Stimulated activated memory B cell treated with anti-CD40 and anti-IgM and Interleukin-4, amounts not matched to agents 10 μg/mL and 1 μg/mL and 100 μg/mL, for 72 hours (primary cell): ENCODE results near the gene BCAM.
"Not testable (repeated sequence)": the region's sequence is repeated elsewhere in the genome, so short reads cannot be mapped to it uniquely, and the experiment has no call there.

ENCODE experiments used
- ATAC-seq: fragments of 150-1000 bp; cut with Tn5 transposase; 2 replicates; pipeline ENCODE4 v1.10.0; 2021
- H3K27ac Mint-ChIP-seq: one replicate; pipeline ENCODE4 v1.8.0; 2022; ENCODE audit warnings: mild to moderate bottlenecking, mixed read lengths
- H3K27me3 Mint-ChIP-seq: one replicate; pipeline ENCODE4 v1.8.0; 2022; ENCODE audit warnings: mixed read lengths
- H3K36me3 Mint-ChIP-seq: one replicate; pipeline ENCODE4 v1.8.0; 2022; ENCODE audit warnings: mixed read lengths
- H3K4me1 Mint-ChIP-seq: one replicate; pipeline ENCODE4 v1.8.0; 2022; ENCODE audit warnings: mixed read lengths
- H3K4me3 Mint-ChIP-seq: one replicate; pipeline ENCODE4 v1.8.0; 2022; ENCODE audit warnings: mild to moderate bottlenecking, moderate library complexity, mixed read lengths
- H3K9me3 Mint-ChIP-seq: one replicate; pipeline ENCODE4 v1.8.0; 2022; ENCODE audit warnings: mixed read lengths

The BCAM gene

DNA sequence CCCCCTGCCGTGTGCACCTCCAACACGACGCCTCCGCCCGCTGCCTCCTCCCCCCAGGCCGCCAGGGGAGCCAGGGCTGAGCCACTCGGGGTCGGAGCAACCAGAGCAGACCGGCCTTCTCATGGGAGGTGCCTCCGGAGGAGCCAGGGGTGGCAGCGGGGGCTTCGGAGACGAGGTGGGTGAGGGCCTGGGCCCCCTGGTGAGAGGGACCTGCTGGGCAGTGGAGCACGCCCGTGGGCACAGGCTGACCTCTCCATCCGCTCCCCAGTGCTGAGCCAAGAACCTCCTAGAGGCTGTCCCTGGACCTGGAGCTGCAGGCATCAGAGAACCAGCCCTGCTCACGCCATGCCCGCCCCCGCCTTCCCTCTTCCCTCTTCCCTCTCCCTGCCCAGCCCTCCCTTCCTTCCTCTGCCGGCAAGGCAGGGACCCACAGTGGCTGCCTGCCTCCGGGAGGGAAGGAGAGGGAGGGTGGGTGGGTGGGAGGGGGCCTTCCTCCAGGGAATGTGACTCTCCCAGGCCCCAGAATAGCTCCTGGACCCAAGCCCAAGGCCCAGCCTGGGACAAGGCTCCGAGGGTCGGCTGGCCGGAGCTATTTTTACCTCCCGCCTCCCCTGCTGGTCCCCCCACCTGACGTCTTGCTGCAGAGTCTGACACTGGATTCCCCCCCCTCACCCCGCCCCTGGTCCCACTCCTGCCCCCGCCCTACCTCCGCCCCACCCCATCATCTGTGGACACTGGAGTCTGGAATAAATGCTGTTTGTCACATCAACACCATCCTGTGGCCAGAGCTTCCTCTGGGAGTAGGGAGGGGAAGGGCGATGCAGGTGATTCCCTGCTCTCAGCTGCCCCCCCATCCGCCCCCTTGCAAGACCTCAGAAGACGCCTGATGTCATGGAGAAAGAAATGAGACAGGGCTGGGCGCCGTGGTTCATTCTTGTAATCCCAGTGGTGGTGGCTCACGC lies 12.0 kb downstream of the BCAM start:
- peak; percentile 41 for ATAC-seq
- no peaks in the 10 kb centered on the region for H3K4me1 Mint-ChIP-seq
- peaks cover 53% of the 10 kb centered on the region for H3K27me3 Mint-ChIP-seq
- H3K4me3 Mint-ChIP-seq: no peak overlapping the region
- H3K36me3 Mint-ChIP-seq: no peaks in the 10 kb centered on the region
- H3K9me3 Mint-ChIP-seq: no peaks in the 10 kb centered on the region
- H3K27ac Mint-ChIP-seq: no peak overlapping the region

DNA sequence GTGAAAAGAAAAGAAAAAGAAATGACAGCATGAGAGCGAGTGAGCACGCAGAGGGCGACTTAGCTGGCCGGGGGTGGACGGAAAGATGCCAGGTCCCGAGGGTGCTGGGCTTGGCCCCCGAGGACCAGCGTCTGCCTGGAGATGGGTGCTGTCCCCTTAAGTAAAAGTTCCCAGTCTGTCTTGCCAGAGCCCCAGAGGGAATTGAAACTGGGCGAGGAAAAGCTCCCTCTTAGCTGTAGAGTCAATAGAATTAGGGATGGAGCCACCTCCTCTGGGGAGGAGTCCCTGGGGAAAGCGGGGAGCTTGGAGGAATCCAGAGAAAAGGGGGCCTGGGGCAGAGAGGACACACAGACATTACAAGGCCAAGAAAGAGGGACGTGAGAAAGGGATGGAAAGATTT lies 13.3 kb downstream of the BCAM start:
- Mint-ChIP-seq H3K9me3 (no peaks in the 10 kb centered on the region), H3K27me3 (peaks cover 57% of the 10 kb centered on the region), H3K36me3 (no peaks in the 10 kb centered on the region), H3K27ac (no peak overlapping the region), H3K4me1 (no peaks in the 10 kb centered on the region), H3K4me3 (no peak overlapping the region)
- ATAC-seq: no peak

DNA sequence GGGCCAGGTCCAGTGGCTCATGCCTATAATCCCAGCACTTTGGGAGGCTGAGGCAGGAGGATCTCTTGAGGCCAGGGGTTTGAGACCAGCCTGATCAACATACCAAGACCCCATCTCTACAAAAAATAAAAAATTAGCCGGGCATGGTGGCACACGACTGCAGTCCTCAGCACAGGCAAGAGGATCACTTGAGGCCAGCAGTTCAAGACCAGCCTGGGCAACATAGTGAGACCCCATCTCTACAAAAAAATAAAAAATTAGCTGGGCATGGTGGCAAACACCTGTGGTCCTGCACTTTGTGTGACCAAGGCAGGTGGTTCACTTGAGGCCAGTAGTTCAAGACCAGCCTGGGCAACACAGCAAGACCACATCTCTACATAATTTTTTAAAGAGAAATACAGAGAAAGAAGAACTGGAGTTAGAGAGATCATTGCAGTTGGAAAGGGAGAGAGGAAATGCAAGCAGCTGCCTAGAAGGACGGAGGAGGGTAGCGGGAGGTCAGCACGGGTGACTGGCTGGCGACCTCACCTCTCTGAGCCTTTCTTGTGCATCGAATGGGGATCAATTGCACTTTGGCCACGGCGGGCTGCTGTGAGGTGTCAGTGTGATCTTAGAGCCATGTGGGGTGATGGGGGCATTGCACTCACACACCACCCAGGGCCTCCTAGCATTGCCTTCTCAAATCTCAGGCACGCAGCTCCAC lies 13.9 kb downstream of the BCAM start:
- Mint-ChIP-seq H3K36me3 (no peaks in the 10 kb centered on the region), H3K4me1 (no peaks in the 10 kb centered on the region), H3K4me3 (no peak overlapping the region)

DNA sequence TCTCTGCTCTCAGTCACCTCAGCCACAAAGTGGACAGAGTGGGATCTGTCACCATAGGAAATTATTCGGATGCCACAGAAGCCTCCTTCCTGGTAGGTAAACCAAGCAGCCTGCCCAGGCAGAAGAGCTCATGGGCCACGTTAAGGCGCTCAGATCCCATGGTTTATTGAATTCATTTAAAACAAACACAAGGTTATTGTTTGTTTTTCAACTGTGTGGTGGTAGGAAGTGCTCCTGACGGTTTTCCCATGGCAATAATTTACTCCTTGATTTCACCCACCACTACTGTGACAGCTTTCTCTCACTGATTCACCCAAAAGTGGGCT lies 14.4 kb downstream of the BCAM start:
- H3K36me3 Mint-ChIP-seq: no peaks in the 10 kb centered on the region
- no peaks in the 10 kb centered on the region for H3K4me1 Mint-ChIP-seq
- no peaks in the 10 kb centered on the region for H3K9me3 Mint-ChIP-seq
- peaks cover 54% of the 10 kb centered on the region for H3K27me3 Mint-ChIP-seq
- no peak for ATAC-seq
- no peak overlapping the region for H3K27ac Mint-ChIP-seq
- no peak overlapping the region for H3K4me3 Mint-ChIP-seq

More for the DNA sequence above, 13.9 kb downstream of the BCAM start:
- Mint-ChIP-seq H3K27me3 (peaks cover 55% of the 10 kb centered on the region), H3K27ac (no peak overlapping the region), H3K9me3 (no peaks in the 10 kb centered on the region)
- ATAC-seq: no peak

DNA sequence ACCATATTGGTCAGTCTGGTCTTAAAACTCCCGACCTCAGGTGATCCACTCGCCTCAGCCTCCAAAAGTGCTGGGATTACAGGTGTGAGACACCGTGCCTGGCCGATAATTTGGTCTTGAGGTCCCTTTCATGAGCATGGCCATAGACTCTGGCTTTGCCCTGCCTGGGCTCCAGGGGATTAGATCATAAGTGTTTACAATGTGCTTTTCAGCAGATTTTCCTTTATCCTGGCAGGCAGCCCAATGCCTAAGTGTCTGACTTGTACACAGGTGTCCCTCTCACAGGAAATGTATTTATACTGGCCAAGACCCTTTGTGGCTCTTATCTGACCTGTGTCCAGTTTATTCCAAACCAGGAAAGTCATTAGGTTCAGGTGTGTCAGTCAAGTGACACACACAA lies 15.9 kb downstream of the BCAM start:
- Mint-ChIP-seq H3K27me3 (peaks cover 52% of the 10 kb centered on the region), H3K4me1 (no peaks in the 10 kb centered on the region), H3K27ac (no peak overlapping the region), H3K4me3 (no peak overlapping the region), H3K9me3 (no peaks in the 10 kb centered on the region), H3K36me3 (no peaks in the 10 kb centered on the region)
- no peak for ATAC-seq

DNA sequence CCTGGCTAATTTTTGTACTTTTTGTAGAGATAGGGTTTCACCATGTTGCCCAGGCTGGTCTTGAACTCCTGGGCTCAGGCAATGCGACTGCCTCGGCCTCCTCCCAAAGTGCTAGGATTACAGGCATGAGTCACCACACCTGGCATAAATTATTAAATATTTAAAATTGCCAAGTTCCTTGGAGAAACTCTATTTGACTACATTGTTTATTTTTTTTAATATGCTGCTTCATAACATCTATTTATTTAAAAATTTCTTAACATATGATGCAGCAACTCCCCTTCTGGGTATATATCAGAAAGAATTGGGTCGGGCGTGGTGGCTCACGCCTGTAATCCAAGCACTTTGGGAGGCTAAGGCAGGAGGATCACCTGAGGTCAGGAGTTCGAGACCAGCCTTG lies 24.0 kb downstream of the BCAM start:
- not testable (repeated sequence) for ATAC-seq, H3K9me3 Mint-ChIP-seq, H3K4me1 Mint-ChIP-seq, H3K4me3 Mint-ChIP-seq, H3K27ac Mint-ChIP-seq, H3K36me3 Mint-ChIP-seq
- peaks cover 44% of the 10 kb centered on the region for H3K27me3 Mint-ChIP-seq

DNA sequence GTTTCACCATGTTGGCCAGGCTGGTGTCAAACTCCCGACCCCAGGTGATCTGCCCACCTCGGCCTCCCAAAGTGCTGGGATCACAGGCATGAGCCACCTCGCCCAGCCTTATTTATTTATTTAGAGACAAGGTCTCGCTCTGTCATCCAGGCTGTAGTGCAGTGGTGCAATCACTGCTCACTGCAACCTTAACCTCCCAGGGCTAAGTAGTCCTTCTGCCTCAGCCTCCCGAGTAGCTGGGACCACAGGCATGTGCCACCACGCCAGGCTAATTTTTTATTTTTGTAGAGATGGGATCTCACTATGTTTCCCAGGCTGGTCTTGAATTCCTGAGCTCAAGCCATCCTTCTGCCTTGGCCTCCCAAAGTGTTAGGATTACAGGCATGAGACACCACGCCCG lies 25.5 kb downstream of the BCAM start:
- not testable (repeated sequence) for H3K9me3 Mint-ChIP-seq, ATAC-seq, H3K36me3 Mint-ChIP-seq, H3K27ac Mint-ChIP-seq, H3K4me1 Mint-ChIP-seq, H3K4me3 Mint-ChIP-seq
- peaks cover 48% of the 10 kb centered on the region for H3K27me3 Mint-ChIP-seq

DNA sequence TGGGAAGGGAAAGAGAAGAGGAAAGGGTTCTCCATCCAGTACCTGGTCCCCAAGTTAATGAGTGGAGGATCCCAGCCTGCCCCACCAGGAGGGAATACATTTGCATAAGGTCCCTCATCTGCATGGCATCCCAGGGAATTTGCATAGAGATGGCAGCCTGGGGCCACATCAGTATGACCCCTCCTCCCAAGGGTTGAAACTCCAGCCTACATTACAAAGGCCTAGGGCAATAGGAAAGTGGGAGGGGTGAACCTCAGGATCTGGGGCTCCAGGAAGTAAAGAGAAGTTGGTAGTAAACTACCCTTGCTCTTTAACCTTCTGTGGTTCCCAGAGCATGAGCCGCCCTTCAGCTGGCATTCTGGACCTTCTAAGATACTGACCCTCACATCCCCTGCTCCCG lies 30.4 kb downstream of the BCAM start:
- H3K36me3 Mint-ChIP-seq: no peaks in the 10 kb centered on the region
- no peak overlapping the region for H3K4me3 Mint-ChIP-seq
- H3K27ac Mint-ChIP-seq: no peak overlapping the region
- no peaks in the 10 kb centered on the region for H3K4me1 Mint-ChIP-seq
- no peak for ATAC-seq
- H3K9me3 Mint-ChIP-seq: no peaks in the 10 kb centered on the region
- peaks cover 33% of the 10 kb centered on the region for H3K27me3 Mint-ChIP-seq

DNA sequence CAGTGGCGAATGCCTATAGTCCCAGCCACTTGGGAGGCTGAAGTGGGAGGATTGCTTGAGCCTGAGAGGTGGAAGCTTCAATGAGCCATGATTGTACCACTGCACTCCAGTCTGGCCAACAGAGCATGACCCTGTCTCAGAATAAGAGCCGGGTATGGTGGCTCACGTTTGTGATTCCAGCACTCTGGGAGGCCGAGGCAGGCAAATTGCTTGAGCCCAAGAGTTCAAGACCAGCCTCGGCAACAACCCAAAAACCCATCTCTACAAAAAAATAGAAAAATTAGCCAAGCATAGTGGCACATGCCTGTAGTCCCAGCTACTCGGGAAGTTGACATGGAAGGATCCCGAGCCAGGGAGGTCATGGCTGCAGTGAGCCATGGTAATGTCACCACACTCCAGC lies 31.9 kb downstream of the BCAM start:
- no peaks in the 10 kb centered on the region for H3K36me3 Mint-ChIP-seq
- H3K9me3 Mint-ChIP-seq: peaks cover 7% of the 10 kb centered on the region
- H3K4me1 Mint-ChIP-seq: peaks cover 13% of the 10 kb centered on the region
- H3K27ac Mint-ChIP-seq: no peak overlapping the region
- peaks cover 36% of the 10 kb centered on the region for H3K27me3 Mint-ChIP-seq
- no peak for ATAC-seq
- no peak overlapping the region for H3K4me3 Mint-ChIP-seq

DNA sequence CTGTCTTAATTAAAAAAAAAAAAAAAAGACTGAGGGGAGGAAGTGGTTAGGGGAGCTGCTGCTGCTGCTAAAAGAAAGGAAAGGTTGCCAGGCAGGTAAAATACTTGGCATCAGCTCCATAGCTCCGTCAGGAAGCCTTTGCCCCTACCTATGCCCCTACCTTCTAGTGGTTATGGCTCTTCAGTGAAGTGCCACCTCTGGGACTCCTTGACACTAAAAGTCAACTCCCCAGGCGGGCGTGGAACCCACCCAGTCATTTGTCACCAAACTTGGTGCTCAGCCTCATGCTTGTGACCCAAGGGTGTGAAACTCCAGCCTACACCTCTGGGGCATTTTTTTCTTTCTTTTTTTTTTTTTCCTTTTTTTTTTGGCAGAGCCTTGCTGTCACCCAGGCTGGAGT lies 32.3 kb downstream of the BCAM start:
- H3K27ac Mint-ChIP-seq: no peak overlapping the region
- ATAC-seq: no peak
- no peak overlapping the region for H3K4me3 Mint-ChIP-seq
- peaks cover 7% of the 10 kb centered on the region for H3K9me3 Mint-ChIP-seq
- peaks cover 14% of the 10 kb centered on the region for H3K4me1 Mint-ChIP-seq
- peaks cover 35% of the 10 kb centered on the region for H3K27me3 Mint-ChIP-seq
- no peaks in the 10 kb centered on the region for H3K36me3 Mint-ChIP-seq

DNA sequence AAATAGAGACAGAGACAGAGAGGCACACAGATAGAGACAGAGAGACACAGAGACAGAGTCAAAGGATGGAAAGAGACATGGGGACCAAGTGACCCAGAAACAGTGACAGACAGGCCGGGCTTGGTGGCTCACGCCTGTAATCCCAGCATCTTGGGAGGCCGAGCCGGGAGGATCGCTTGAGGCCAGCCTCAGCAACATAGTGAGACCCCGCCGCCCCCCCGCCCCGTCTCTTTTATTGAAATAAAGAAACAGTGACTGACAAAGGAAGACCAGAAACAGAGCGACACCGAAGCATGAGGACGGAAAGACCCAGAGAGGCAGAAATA lies 36.3 kb downstream of the BCAM start:
- Mint-ChIP-seq H3K36me3 (no peaks in the 10 kb centered on the region), H3K4me3 (peak overlapping the region; percentile 75), H3K27ac (peak overlapping the region; percentile 1), H3K4me1 (peaks cover 35% of the 10 kb centered on the region), H3K27me3 (peaks cover 54% of the 10 kb centered on the region), H3K9me3 (peaks cover 7% of the 10 kb centered on the region)
- ATAC-seq: no peak

DNA sequence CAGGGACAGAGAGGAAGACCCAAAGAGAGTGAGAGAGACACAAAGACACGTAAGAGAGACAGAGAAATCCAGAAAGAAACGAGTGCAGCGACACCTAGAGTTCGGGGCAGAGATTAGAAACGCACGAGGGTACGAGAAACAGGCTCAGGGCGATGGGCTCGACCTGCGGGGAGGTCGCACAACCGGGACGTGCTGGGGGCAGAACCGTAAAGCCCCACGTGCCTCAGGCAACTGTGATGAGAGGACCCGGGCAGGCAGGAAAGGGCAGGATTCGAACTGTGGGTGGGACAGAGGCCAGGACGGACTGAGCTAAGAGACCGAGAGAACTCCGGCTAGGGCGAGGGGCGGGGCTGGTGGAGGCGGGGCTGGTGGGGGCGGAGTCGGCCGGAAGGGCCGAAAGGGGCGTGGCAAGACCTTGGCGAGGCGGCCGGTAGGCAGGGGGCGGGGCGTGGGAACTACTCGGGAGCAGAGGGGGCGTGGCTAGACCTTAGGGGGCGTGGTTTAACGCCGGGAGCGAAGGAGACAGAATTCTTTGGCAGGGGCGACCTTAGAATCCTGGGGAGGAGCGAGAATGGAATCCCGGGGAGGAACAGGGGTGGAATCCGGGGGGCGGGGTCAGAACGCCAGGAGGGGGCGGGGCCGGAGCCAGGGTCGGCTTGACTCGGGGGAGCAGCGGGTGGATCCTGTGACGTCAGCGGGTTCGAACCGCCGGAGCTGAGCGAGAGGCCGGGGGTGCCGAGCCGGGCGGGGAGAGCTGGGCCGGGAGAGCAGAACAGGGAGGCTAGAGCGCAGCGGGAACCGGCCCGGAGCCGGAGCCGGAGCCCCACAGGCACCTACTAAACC lies 36.9 kb downstream of the BCAM start, which contains the start of gene NECTIN2:
NECTIN2 (plus strand) TSS at position 686 of the 843 bp plus-strand sequence. CDS start 229 bp downstream, outside the sequence.
- Mint-ChIP-seq H3K27me3 (peaks cover 60% of the 10 kb centered on the region), H3K36me3 (no peaks in the 10 kb centered on the region), H3K9me3 (peaks cover 7% of the 10 kb centered on the region), H3K4me1 (peaks cover 35% of the 10 kb centered on the region), H3K4me3 (peak within 1 kb of the TSS; percentile 75), H3K27ac (peak within 1 kb of the TSS; percentile 1)
- peak; percentile 66 for ATAC-seq

DNA sequence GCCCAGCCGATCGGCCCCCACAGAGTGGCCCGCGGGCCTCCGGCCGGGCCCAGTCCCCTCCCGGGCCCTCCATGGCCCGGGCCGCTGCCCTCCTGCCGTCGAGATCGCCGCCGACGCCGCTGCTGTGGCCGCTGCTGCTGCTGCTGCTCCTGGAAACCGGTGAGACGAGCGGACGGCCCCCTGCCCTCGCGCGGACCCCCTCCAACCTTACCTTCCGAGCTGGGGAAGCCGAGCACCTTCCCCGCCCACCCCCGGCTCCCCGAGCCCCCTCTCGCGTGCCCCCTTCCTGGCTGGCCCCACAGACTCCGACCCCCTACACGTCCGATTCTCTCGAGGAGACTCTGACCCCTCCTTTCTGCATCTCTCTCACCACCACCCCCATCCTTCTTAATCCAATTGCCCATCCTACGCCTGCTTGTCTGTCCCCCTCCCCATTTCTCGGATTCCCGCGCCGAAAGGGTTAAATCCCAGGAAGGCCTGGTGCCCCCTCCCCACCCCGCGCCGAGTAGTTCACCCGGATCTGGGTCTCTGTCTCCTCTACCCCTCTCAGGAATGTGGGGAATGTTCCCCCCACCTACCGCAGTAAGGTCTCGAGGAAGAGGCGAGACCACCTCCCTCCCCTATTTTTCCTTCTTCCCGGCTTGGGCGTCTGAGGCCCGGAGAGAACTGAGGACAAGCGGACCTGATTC lies 37.7 kb downstream of the BCAM start:
- Mint-ChIP-seq H3K9me3 (peaks cover 7% of the 10 kb centered on the region), H3K4me3 (peak overlapping the region; percentile 48), H3K27me3 (peaks cover 68% of the 10 kb centered on the region), H3K27ac (no peak overlapping the region), H3K4me1 (peaks cover 35% of the 10 kb centered on the region), H3K36me3 (no peaks in the 10 kb centered on the region)
- no peak for ATAC-seq

DNA sequence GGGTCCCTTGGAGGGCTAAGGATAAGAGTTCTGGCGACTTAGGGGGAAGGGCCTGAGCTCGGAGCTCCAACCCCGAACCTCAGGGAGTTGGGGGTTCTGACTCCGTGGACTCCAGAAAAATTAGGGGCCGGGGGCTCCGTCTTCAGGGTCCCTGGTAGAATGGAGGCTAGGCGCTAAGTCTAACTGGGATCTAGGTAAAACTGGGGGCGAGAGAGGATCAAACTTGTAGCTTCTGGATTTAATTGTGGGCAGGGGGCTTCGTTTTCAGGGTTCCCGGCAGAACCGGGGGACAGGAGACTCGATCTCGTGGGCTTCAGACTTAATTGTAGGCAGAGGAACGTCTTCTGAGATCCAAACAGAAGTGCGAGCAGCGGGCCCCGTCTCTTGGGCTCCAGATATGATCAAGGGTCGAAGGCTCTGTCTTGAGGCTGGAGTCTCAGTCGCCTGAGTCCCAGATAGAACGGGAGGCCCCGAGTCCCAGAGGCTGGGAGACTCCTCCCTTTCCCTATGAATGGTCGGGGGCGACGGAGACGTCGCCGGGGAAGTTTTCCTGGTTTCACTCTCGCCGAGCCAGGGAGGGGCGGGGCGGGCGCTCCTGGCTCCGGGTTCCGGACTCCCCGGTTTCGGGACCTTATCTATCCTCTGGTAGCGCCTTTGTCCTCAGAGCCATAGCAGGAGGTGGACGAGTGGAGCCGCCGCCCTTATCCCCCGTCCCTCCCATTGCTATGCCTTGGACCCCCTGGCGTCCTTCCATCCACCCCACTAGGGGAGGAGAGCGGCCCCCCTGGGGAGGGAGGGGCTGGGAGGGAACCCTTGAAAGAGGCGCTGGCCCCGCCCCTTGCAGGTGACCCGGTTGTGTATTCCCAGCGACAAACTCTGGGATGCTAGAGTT lies 38.5 kb downstream of the BCAM start:
- H3K4me1 Mint-ChIP-seq: peaks cover 35% of the 10 kb centered on the region
- H3K27me3 Mint-ChIP-seq: peaks cover 76% of the 10 kb centered on the region
- no peak overlapping the region for H3K27ac Mint-ChIP-seq
- H3K9me3 Mint-ChIP-seq: peaks cover 7% of the 10 kb centered on the region
- H3K4me3 Mint-ChIP-seq: peak overlapping the region; percentile 48
- H3K36me3 Mint-ChIP-seq: no peaks in the 10 kb centered on the region
- ATAC-seq: no peak
